Hematopoietic multipotent progenitor cell treated with erythropoietin and hydrocortisone succinate and interleukin-3 and kit ligand, for 8 days (in vitro differentiated cells): ENCODE results near the gene BCAS4.
"Not testable (repeated sequence)": the region's sequence is repeated elsewhere in the genome, so short reads cannot be mapped to it uniquely, and the experiment has no call there.

Experiments
- DNase-seq: peaks from one replicate; pipeline ENCODE4 v3.0.0-alpha.2; 2015

The BCAS4 gene

DNA sequence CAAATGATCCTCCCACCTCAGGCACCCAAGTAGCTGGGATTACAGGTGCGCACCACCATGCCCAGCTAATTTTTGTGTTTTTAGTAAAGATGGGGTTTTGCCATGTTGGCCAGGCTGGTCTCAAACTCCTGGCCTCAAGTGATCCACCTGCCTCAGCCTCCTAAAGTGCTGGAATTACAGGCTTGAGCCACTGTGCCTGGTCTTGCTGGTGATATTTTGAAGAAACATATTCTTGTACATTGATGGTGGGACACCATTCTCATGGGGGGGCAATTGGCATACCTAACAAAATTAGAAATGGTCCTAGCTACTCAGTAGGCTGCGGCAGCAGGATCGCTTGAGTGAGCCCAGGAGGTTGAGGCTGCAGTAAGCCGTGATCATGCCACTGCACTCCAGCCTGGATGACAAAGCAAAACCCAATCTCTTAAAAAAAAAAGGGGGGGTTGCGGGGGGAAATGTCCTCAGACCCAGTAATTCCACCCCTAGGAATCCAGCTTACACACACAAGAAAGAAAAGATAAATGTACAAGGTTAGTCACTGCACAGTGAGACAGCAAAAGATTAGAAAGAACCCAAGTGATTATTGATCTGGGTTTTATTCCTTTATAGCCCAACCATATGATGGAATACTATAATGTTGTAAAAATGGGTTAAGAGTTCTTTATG is 87.0 kb downstream of the BCAS4 start:
- not testable (repeated sequence) for DNase-seq

DNA sequence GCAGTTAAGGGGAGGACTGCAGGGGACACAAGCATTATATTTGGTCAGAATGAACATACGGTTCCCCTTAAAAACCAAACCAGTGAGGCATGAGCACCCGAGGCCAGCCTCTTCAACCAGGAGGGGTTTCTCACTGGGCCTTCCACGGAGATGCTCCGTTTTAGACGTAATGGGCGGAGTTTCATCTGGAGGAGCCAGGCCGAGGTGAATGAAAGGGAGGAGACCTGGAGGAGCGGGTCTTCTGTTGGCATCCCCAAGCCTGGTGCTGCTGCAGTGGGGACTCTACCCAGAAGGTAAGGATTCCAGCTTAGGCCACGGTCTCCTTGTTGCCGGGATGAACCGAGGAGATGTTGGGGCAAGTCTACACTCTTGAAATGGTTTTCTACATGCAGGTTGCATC is 89.0 kb downstream of the BCAS4 start:
- DNase-seq, result no peak

DNA sequence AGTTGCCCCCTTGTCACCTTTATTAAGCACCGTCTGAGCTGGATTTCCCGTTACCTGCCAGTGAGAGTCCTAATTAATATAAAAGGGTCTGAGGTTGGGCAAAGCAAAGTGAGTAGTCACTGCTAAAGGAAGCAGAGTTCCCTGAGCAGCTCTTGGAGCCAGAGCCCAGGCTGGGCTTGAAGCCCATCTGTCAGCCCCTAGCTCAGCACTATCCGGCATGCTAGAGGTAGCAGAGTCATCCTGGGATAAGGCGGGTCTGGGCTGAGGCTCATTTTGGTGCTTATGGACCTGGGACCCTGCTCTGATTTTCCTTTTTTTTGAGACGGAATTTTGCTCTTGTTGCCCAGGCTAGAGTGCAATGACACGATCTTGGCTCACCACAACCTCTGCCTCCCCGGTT is 90.2 kb downstream of the BCAS4 start:
- DNase-seq, result no peak

DNA sequence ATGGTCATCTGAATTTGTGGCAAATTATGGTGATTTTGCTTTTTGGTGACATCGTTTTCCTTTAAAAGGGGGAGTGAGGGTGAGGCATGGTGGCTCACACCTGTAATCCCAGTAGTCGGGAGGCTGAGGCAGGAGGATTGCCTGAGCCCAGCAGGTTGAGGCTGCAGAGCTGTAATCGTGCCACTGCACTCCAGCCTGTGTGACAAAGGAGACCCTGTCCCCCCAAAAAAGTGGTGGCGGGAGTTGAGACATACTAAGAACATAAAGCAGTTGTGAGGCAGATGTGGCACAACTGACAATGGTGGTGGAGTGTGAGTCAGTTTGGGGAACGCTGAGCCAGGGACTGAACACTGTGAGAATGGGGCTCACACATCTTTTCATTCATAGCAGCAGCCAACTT is 90.9 kb downstream of the BCAS4 start:
- no peak for DNase-seq

GRCh38 chr20:50886184-50886790 is 91.4 kb downstream of the BCAS4 start:
- DNase-seq, result no peak

DNA sequence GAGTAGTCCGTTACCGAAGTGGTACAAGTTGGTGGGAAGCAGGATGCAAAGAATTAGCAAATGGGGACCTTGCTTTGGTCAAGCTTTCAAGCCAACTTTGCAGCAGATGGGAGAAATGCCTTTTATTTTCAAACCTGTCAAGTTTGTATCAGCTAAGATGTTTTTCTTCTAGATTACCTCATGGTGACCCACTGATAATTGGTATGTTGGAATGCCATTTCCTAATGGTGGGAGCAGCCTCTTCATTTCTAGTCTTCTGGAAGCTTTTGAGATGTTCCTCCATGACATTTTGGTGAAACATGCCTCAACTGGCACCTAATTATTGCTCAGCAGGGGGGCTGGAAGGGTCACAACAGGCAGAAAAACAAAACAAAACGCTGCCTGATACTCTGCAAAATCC is 92.7 kb downstream of the BCAS4 start:
- DNase-seq, result no peak

GRCh38 chr20:50891138-50891537 is 96.3 kb downstream of the BCAS4 start:
- DNase-seq, result no peak

- no peak for DNase-seq
Observed at GRCh38 chr20:50892394-50892793, 97.5 kb downstream of the BCAS4 start.

DNA sequence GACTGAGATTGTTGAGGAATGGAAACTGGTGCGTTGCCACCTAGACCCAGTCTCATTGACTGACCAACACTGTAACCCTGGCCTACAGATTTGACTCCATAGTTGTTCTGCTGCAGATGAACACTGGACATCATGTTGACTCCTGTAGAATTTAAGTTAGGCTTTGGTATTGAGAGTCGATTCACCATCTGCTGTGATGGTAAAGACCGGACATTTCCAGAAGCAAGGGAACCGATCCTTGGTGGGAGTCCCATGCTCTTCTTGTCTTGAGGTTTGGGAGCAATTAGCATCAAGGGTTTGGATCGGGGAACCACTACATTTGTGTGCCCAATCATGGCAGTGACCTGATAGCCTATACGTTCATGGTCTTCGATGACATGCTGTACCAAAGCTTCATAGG is 98.8 kb downstream of the BCAS4 start:
- no peak for DNase-seq

DNA sequence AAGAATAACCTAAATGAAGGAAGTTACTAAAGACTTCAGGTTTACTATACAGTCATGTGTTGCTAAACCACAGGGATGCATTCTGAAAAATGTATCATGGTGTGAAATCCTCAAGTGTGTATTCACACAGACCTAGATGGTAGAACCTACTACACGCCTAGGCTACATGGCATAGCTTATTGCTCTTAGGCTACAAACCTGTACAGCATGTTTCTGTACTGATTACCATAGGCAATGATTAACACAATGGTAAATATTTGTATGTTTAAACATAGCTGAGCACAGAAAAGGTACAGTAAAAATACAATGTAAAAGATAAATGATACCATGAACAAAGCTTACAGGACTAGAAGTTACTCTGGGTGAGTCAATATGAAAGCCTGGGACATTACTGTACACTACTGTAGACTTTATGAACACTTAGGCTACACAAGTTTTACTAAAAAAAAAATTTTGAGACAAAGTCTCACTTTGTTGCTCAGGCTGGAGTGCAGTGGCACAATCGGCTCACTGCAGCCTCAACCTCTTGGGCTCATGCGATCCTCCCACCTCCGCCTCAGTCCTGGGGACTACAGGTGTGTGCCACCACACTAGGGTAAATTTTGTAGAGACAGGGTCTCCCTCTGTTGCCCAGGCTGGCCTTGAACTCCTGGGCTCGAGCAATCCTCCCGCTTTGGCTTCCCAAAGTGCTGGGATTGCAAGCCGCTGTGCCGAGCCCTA is 100.4 kb downstream of the BCAS4 start:
- DNase-seq, result no peak

DNA sequence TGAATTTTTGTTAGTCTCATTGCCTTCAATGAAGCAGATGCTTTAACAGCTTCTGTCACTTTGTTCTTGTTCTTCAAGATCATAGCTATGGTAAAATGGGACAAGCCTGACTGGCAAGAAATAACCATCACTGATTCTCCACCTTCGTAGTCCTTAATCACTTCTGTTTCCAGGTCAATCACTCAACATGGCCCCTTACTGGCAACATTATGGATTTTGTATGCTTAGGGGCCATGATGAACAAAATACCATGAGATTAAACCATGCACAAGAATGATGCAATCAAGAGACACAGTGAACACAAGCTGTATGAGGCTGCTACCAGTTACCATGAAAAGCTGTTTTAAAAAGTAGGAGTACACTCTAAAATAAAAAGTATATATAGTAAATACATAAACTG is 103.6 kb downstream of the BCAS4 start:
- DNase-seq, result no peak

DNA sequence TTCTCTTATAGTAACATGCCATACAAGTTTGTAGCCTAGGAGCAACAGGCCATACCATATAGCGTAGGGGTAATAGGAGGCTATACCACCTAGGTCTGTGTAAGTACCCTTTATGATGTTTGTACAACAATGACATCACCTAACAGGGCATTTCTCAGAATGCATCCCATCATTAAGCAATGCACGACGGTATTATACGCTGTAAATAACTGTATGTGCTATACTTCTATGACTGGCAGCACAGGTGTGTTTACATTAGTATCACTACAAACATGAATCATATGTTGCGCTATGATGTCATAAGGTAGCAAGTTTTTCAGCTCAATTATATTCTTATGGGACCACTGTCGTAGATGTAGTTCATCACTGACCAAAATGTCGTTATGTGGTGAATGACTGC is 105.4 kb downstream of the BCAS4 start:
- no peak for DNase-seq

GRCh38 chr20:50901301-50901700 is 106.4 kb downstream of the BCAS4 start:
- no peak for DNase-seq

GRCh38 chr20:50903353-50904051 is 108.6 kb downstream of the BCAS4 start:
- DNase-seq, result peak; percentile 95

GRCh38 chr20:50904067-50904570 is 109.3 kb downstream of the BCAS4 start:
- no peak for DNase-seq

DNA sequence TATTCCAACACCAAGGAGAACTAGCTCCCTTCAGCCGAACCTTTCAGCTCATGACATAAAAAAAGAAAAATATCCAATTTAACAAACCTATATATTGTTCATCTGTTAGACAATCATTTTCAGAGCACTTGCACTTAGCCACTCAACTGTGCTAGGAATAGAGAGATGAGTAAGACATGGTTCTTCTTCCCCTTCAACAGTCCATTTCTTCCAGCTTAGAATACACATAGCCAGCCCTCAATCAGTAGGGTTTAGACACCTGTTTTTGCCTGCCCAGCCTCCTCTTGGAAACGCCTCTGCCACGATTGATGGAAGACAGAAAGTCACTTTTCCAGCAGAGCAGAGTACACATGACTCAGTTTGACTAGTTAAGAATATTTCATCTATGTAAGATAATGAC is 114.6 kb downstream of the BCAS4 start:
- no peak for DNase-seq

DNA sequence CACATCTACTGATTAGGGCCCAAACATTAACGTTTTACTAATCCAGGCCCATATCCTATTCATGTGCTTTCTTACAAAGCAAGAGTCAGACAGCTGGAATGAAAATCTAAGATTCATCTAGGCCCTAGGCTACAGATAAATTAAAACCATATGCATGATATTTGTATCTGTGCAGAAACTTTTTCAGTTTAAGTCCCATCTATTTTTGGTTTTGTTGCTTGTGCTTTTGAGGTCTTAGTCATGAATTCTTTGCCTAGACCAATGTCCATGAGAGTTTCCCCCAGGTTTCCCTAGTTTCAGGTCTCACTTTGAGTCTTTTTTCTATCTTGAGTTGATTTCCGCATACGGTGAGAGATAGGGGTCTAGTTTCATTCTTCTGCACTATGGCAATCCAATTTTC is 116.2 kb downstream of the BCAS4 start:
- DNase-seq, result no peak

DNA sequence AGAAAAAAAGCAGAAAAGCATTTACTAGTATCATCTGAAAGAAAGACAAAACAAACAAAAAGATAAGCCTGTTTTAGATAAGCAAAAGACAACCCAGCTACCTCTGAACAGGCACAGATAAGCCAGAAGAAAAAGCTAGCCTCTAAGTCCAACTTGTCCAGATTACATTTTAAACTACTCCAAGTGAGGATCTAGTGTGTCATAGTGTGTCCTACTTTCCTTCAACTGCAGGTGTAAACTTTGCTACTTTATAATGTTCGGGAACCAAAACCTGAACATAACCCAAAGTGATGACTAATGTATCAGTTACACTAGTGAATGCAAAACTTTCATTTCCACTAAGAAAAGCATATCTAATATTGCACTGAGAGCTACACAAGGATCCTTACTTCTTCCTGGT is 116.9 kb downstream of the BCAS4 start:
- DNase-seq, result peak; percentile 35

DNA sequence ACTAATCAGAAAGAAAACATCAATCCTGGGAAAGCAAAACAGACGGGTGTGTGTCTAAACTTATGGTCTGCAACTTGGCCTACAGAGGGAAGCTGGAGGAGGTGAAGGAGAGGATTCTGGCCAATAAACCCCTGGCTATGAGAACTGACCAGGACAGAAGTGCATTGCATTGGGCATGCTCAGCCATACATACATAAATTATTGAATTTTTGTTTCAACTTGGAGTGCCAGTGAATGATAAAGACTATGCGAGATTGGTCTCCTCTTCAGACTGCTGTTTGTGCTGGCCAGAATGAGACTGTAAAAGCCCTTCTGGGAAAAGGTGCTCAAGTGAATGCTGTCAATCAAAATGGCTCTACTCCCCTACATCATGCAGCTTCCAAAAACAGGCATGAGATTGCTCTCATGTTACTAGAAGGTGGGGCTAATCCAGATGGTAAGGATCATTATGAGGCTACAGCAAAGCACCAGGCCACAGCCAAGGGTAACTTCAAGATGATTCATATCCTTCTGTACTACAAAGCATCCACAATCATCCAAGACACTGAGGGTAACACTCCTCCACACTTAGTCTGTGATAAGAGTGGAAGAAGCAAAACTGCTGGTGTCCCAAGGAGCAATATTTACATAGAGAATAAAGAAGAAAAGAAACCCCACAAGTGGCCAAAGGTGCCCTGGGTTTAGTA is 119.0 kb downstream of the BCAS4 start:
- peak; percentile 38 for DNase-seq

- no peak for DNase-seq
Observed at GRCh38 chr20:50915424-50915823, 120.6 kb downstream of the BCAS4 start.

GRCh38 chr20:50916257-50916656 is 121.4 kb downstream of the BCAS4 start:
- DNase-seq, result no peak

GRCh38 chr20:50916934-50917333 is 122.1 kb downstream of the BCAS4 start:
- DNase-seq, result no peak

DNA sequence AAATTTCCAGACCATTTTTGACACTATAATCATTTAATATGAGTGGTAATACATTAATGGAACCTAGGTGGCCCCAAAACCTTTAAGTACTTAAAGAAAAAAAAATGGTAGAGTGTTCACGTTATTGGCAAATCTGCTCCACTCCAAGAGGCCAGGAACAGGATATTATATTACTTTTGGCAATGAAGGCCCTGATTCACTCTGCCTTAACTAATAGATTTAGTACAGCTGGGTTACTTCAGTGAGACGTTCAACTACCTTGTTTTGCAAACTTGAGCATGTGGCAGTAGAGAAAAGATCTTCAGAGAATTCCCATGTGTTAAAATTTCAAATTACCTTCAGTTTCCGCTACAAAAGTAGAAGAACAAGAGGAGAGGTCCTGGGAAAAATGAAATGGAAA is 123.5 kb downstream of the BCAS4 start:
- DNase-seq, result no peak
